CD1c-positive myeloid dendritic cell (primary cell): ENCODE results near the gene RIF1.
"Not testable (repeated sequence)": the region's sequence is repeated elsewhere in the genome, so short reads cannot be mapped to it uniquely, and the experiment has no call there.

ENCODE experiments used
- DNase-seq: peaks from one replicate; pipeline ENCODE4 v3.0.0-alpha.2; 2016; ENCODE audit errors: extremely low spot score

The RIF1 gene

GRCh38 chr2:151410485-151410834, 758 bp downstream of the RIF1 start:
- no peak for DNase-seq

- DNase-seq, result no peak
These were observed 7.9 kb downstream of the RIF1 start for GRCh38 chr2:151417650-151418049.

- DNase-seq, result not testable (repeated sequence)
These were observed 12.0 kb downstream of the RIF1 start for GRCh38 chr2:151421681-151422080.

- no peak for DNase-seq
These were observed 13.3 kb downstream of the RIF1 start for GRCh38 chr2:151422917-151423439.

GRCh38 chr2:151423760-151424159, 14.1 kb downstream of the RIF1 start:
- no peak for DNase-seq

GRCh38 chr2:151437630-151438029, 27.9 kb downstream of the RIF1 start:
- DNase-seq, result peak; percentile 54

- no peak for DNase-seq
These were observed 28.8 kb downstream of the RIF1 start for GRCh38 chr2:151438506-151438905.

- no peak for DNase-seq
These were observed 29.4 kb downstream of the RIF1 start for GRCh38 chr2:151439127-151439526.

- no peak for DNase-seq
These were observed 49.7 kb downstream of the RIF1 start for GRCh38 chr2:151459358-151459757.

GRCh38 chr2:151465771-151466170, 56.1 kb downstream of the RIF1 start:
- DNase-seq, result no peak

- no peak for DNase-seq
These were observed 60.9 kb downstream of the RIF1 start for GRCh38 chr2:151470556-151470955.

- no peak for DNase-seq
These were observed 63.3 kb downstream of the RIF1 start for GRCh38 chr2:151472966-151473365.

- peak; percentile 24 for DNase-seq
These were observed 65.4 kb downstream of the RIF1 start for GRCh38 chr2:151475071-151475470.

GRCh38 chr2:151476287-151476686, 66.6 kb downstream of the RIF1 start:
- DNase-seq, result peak; percentile 5

- DNase-seq, result no peak
These were observed 68.3 kb downstream of the RIF1 start for GRCh38 chr2:151478011-151478410.

- no peak for DNase-seq
These were observed 72.0 kb downstream of the RIF1 start for GRCh38 chr2:151481744-151482143.

GRCh38 chr2:151482171-151482725, 72.5 kb downstream of the RIF1 start:
- DNase-seq, result peak; percentile 26

GRCh38 chr2:151483546-151483945, 73.8 kb downstream of the RIF1 start:
- DNase-seq, result no peak

GRCh38 chr2:151484100-151484499, 74.4 kb downstream of the RIF1 start:
- DNase-seq, result no peak

- DNase-seq, result no peak
These were observed 76.4 kb downstream of the RIF1 start for GRCh38 chr2:151486053-151486452.

- no peak for DNase-seq
These were observed 80.6 kb downstream of the RIF1 start for GRCh38 chr2:151490276-151490675.

- no peak for DNase-seq
These were observed 81.8 kb downstream of the RIF1 start for GRCh38 chr2:151491496-151491895.

- DNase-seq, result no peak
These were observed 88.5 kb downstream of the RIF1 start for GRCh38 chr2:151498178-151498577.

- no peak for DNase-seq
These were observed 96.5 kb downstream of the RIF1 start for GRCh38 chr2:151506170-151506569.
